Right lobe of liver (tissue), 6 donors: ENCODE measurements around the gene CAMTA1. TPM values are rescaled to one million over a fixed set of nuclear protein-coding genes. Genes with fewer than 3 reads are reported as not detected.
A peak's percentile ranks its signal among the peaks of the same experiment; 100 is the strongest.

Source experiments
- ATAC-seq, 4 donors: fragments of 200-7000 bp; cut with Tn5 transposase; one replicate each; pipeline ENCODE4 v1.9.1; 2020; ENCODE audit warnings: mild to moderate bottlenecking in 4 of 4, moderate library complexity in 4 of 4
- DNase-seq, 3 donors: peaks; one replicate each; pipeline ENCODE4 v3.0.0-alpha.2; 2020
- H3K27ac ChIP-seq, 3 donors: fragments of 200-600 bp; one replicate each; pipeline ENCODE4 v1.8.0; 2022
- H3K27me3 ChIP-seq, 2 donors: fragments of 200-600 bp; one replicate each; pipeline ENCODE4 v1.8.0; 2022
- H3K36me3 ChIP-seq, 4 donors: fragments of 200-600 bp; sonication (generic) in 1 of 4; one replicate each; pipeline versions ENCODE4 v1.5.1 to v1.8.0; 2017 to 2022; ENCODE audit warnings: control low read depth in 1 of 4
- H3K4me1 ChIP-seq, 4 donors: fragments of 200-600 bp; sonication (generic) in 1 of 4; one replicate each; pipeline versions ENCODE4 v1.5.1 to v1.8.0; 2017 to 2022; ENCODE audit warnings: control low read depth in 1 of 4
- H3K4me3 ChIP-seq, 3 donors: fragments of 200-600 bp; one replicate each; pipeline ENCODE4 v1.8.0; 2022
- H3K9me3 ChIP-seq, 4 donors: fragments of 200-600 bp; sonication (generic) in 1 of 4; one replicate each; pipeline versions ENCODE4 v1.5.1 to v1.8.0; 2017 to 2022; ENCODE audit warnings: control low read depth in 1 of 4
- CTCF ChIP-seq, 4 donors: fragments of 200-600 bp in 3 of 4; fragments of 450-650 bp in 1 of 4; IDR thresholded peaks; one replicate each; pipeline versions ENCODE4 v1.5.1 to v1.8.0; 2016 to 2022; ENCODE audit warnings: antibody characterized with exemption in 4 of 4, mild to moderate bottlenecking in 2 of 4
- POLR2A ChIP-seq: fragments of 450-650 bp; IDR thresholded peaks from one replicate; pipeline ENCODE4 v1.6.1; 2017; ENCODE audit warnings: antibody characterized with exemption, mild to moderate bottlenecking
- WGBS: methylation state at CpG from one replicate; pipeline ENCODE4 v1.1.6; 2018; ENCODE audit warnings: low coverage, low lambda C conversion rate; ENCODE audit not compliant: insufficient coverage; ENCODE audit errors: missing lambda C conversion rate; 5-methylcytosine and 5-hydroxymethylcytosine counted together
- intact Hi-C, 2 donors: fragments of 100-400 bp; cut with DNase I; formaldehyde crosslinking; loops; one replicate each; pipeline versions ENCODE4 v1.11.2 to v1.14.1; 2022
- total RNA-seq, 6 experiments: library from RNA; depleted of rRNA in 2 of 6; stranded (reverse); fragments of >200 nt in 2 of 6; fragmentation: NEBNext Ultra II Directional in 3 of 6; extraction: Animal tissue kit (Norgen Biotek cat#: 25700) in 3 of 6; gene quantifications; one replicate each; pipeline versions ENCODE4 v1.1.0 to v1.2.4, GENCODE V29; 2016 to 2023
- donor health status: DM: no; HTN: yes; CAD: no.
- donor health status: DM: no; HTN: no; CAD: no.
- donor health status: DM: no; HTN: no; CAD: no.
- donor health status: DM: no; HTN: yes; CAD: no.
- donor health status: DM: no; HTN: yes; CAD: no.

CAMTA1 gene
- total RNA-seq, 6 experiments from 2014 or later = 32.3 to 49.4 (median 37.2) TPM

DNA sequence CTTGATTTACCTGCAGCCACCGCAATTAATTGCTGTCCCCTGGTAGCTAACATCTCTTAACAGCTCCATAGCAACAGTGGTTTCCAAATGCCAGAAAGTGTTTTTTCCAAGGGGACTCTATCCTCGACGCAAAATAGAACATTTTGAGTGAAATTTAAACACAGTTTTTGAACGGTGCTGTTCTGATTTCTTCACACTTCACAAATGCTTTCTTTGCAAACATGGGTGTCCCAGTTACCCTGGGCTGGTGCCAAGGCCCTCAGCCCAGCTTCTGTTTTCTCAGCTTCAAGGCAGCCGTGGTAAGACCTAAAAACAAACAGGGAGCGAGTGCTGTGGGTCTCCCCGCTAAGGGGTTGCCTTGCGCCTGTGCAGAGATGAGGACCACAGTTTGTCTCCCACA lies 838.6 kb downstream of the CAMTA1 start:
- TF ChIP-seq POLR2A (no peak), CTCF (IDR thresholded peaks at IDR 0.05) (no peak)
- Histone ChIP-seq H3K36me3 (no peaks in the 10 kb centered on the region), H3K4me1 (peaks cover 0 to 36% (median 3%) of the 10 kb centered on the region in 4 donors), H3K27me3 (no peaks in the 10 kb centered on the region), H3K9me3 (no peaks in the 10 kb centered on the region), H3K27ac (no peak overlapping the region), H3K4me3 (no peak overlapping the region)
- DNase-seq = no peak
- ATAC-seq = peak in 2 of 4 donors; percentile 32 to 41
- 46% methylated on average over 6 of the region's 8 CpGs for WGBS
- intact Hi-C loops = no loop called here

DNA sequence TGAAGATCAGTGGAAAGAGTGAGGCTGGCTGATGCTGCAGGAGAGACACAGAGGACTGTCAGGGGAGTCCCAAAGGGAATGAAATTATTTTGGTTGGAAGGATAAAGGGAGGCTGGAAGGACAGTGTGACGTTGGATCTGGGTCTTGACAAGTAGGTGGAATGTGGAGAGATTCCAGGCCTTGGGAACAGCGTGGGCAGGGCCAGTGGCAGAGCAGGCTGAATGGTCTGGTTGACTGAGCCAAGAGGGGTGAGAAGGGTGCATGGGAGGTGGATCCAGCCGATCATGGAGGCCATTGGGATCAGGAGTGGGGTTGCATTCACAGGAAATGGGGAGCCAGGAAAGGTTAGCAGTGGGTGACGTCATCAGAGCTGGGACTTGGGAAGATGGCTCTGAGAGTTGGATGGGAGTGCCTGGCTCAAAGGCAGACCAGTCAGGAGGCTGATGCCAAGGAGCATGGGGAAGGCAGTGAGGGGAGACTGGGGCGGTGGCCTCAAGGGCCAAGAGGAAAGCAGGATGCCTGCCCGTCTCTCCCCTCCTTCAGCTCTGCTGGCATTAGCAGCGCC lies 839.6 kb downstream of the CAMTA1 start:
- H3K36me3 ChIP-seq = no peaks in the 10 kb centered on the region
- H3K4me3 ChIP-seq = no peak overlapping the region
- WGBS = 70% methylated on average over 4 of the region's 7 CpGs
- intact Hi-C loops = no loop called here
- TF ChIP-seq CTCF (IDR thresholded peaks at IDR 0.05) (no peak), POLR2A (no peak)
- ATAC-seq = no peak
- DNase-seq = no peak
- H3K27ac ChIP-seq = no peak overlapping the region
- H3K27me3 ChIP-seq = no peaks in the 10 kb centered on the region
- H3K4me1 ChIP-seq = peaks cover 0 to 38% (median 3%) of the 10 kb centered on the region in 4 donors
- no peaks in the 10 kb centered on the region for H3K9me3 ChIP-seq

- TF ChIP-seq CTCF (IDR thresholded peaks at IDR 0.05) (no peak), POLR2A (no peak)
- H3K36me3 ChIP-seq = no peaks in the 10 kb centered on the region
- no peak for ATAC-seq
These were observed 840.1 kb downstream of the CAMTA1 start for GRCh38 chr1:7625401-7625800.

DNA sequence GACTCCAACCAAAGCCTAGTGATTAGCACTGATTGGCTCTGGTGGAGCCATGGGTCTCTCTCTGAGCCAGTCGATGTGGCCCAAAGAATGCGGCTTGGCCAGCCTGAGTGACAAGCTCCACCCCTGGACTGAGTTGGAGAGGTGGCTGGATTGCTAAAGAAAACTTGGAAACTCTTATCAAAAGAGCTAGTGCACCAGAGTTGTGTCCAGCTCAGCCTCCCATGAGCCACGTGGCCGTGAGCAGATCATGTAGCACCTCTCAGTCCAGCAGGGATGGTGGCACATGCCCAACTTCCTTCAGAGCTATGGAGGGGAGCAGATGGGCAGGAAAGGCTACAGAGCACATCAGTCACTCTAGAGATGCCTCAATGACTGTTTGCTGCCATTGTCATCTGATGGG lies 843.0 kb downstream of the CAMTA1 start:
- DNase-seq (no peak), ATAC-seq (peak in 1 of 4 donors; percentile 73)

More at GRCh38 chr1:7625401-7625800, 840.1 kb downstream of the CAMTA1 start:
- no peak for DNase-seq
- Histone ChIP-seq H3K4me3 (no peak overlapping the region), H3K4me1 (peaks cover 0 to 38% (median 3%) of the 10 kb centered on the region in 4 donors), H3K9me3 (no peaks in the 10 kb centered on the region), H3K27me3 (no peaks in the 10 kb centered on the region), H3K27ac (no peak overlapping the region)
- intact Hi-C loops = no loop called here
- 39% methylated on average over 2 of the region's 12 CpGs for WGBS

More for the DNA sequence above, 843.0 kb downstream of the CAMTA1 start:
- intact Hi-C loops = no loop called here
- Histone ChIP-seq H3K9me3 (no peaks in the 10 kb centered on the region), H3K4me1 (peaks cover 0 to 14% (median 0%) of the 10 kb centered on the region in 4 donors), H3K27me3 (no peaks in the 10 kb centered on the region), H3K4me3 (no peak overlapping the region), H3K36me3 (no peaks in the 10 kb centered on the region), H3K27ac (no peak overlapping the region)
- WGBS = no CpG with 5 or more reads among the region's 4 CpGs
- TF ChIP-seq POLR2A = no peak
- no peak for TF ChIP-seq CTCF (IDR thresholded peaks at IDR 0.05)
